Cerebellar cortex (tissue), 1 donor: ENCODE results near the gene LRRC8C.

Source experiments
- DNase-seq: peaks from one replicate; pipeline ENCODE4 v3.0.0-alpha.2; 2015; ENCODE audit warnings: low spot score

The LRRC8C gene

DNA sequence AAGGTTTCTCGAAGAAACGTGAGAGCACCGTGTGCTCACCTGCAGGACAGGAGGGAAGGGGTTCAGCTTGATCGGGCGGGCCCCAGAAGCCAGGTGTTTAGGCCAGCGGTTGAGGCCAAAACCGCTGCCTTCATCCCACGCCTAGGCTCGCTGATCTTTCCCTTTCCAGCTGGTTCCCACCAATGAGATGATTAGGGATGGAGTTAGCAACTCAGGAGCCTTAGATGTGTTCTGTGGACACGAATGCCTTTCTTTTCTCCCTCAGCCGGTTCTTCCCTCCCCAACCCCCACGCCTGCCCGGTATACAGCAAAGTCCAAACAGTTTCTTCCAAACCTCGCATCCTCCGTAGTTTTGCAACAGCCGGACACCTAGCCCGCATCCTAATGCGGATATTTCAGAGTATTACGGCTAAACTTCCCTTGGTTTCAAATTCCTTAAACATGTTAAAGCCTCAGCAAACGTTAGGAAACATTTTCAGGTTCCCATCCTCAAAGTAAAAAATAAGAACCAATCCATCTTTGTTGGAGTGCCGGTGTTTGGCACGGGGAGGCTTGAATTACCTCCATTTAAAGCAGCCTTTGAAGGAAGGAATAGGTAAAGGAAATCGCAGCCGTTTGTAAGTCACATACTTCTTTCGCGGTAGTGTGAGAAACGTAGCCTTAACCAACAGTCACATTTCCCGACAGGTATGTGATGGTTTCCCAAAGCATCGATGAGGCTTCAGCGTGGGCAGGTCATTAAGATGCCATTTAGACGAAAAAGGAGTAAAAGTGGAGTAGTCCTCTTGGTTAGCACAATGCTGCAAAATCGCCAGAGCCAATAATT is 1.1 kb downstream of the LRRC8C start:
- peak; percentile 22 for DNase-seq

DNA sequence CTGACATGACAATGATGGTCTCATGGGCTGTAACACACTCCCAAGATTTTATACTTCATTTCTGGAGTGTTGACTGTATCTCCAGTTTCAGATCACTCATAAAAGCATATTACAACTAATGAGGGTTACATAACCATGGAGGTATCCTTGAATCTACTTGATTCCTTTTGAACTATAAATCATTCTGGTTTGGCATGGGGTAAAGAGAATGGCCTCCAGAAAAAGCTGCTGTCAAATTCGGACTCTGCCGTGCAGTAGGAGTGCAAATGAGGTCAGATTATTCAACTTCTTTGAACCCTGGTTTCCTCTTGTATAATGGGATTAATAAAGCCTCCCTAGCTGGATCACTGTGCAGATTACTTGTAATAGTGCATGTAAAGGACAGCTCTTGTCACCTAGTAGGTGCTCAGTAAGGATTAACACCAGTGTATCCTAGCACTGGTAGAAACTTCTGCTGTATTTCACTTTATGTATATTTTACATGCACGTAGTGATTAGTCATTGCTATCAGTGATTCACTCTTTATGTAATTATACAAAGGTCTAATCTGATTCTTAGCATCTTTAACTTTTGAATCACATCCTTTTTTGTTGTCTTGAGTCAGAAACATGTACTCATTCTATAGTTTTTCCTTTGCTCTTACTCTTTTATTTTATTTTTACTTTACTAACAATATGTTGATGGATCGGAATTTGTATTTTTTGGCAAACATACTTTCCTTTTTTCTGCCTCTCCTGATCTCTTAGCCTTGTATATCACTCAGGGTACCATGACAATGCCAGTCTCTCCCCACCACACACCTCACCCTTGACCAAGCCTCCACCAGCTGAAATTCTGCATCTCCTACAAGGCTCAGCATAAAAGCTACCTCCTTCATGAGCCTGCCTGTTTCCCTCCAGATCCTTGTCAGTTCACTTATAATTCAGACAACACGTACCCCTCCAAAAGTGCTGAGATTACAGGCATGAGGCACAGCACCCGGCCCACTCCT is 3.2 kb downstream of the LRRC8C start:
- DNase-seq = no peak

DNA sequence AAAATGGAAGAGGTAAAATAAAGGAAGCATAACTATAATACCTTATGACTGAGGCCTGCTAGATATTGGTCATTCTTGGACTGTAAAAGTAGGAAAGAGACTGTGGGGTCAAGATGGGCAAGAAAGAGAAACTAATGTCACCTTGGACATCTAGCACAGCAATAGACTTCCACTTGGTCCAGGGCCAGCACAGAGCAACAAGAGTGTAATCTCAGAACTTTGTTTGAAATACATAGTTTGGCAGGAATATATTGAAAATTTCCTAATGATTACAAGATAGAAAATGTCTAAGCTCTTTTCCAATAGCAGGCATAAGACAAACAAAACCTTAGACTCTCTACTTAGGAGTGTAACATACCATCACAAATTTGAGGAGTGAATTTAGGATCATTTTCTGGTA is 4.6 kb downstream of the LRRC8C start:
- DNase-seq = no peak

DNA sequence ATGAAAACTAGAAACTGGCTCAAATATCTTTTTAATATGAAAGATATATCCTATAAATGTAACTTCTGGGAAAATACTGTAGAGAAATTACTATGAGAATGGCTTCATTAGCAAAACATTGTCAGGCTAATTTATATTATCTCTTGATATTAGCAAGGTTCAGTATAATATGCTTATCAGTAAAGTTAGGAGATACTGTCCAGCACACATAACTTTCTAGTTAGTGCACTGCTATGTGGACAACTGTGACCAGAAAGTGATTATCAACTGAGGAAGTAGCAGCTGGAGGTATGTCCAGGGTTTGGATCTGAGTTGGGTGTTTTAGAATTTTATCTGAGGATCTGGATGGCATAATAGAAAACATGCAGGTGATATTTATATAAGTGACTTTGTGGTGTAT is 7.5 kb downstream of the LRRC8C start:
- DNase-seq = no peak

DNA sequence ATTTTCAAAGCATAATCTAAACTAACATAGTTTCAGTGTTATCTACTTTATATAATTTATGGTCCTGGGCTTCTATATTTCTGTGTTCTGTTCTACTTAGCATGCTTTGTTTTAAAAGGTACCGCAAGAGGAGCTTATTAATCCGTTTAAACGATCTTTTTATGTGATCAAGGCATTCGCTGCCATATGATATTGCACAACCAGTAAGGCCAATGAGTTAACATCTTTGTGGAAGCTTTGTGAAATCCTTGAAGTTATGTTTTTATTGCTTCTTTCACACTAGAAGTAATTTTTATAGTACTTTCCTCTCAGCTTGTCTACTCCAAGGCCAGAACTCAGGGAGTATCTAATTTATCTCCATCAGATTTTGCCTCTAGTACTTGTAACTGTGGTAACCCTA is 8.9 kb downstream of the LRRC8C start:
- DNase-seq = no peak

DNA sequence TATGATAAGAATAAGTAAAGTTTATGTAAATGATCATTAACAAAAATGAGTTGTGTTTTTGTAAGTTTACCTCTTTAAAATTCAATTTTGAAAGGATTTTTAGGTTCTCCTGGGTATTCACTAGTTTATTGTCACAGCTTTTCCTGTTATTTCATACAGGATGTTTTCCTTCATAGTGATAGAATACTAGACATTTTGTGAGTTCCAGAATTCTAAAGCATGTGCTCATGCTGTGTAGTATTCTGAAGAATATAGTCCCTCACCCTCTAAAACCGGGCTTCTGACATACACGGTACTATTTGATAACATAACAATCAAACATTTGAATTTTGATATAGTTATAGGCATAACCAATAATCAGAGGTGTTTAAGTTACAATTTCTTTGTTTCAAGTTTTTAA is 10.7 kb downstream of the LRRC8C start:
- no peak for DNase-seq

DNA sequence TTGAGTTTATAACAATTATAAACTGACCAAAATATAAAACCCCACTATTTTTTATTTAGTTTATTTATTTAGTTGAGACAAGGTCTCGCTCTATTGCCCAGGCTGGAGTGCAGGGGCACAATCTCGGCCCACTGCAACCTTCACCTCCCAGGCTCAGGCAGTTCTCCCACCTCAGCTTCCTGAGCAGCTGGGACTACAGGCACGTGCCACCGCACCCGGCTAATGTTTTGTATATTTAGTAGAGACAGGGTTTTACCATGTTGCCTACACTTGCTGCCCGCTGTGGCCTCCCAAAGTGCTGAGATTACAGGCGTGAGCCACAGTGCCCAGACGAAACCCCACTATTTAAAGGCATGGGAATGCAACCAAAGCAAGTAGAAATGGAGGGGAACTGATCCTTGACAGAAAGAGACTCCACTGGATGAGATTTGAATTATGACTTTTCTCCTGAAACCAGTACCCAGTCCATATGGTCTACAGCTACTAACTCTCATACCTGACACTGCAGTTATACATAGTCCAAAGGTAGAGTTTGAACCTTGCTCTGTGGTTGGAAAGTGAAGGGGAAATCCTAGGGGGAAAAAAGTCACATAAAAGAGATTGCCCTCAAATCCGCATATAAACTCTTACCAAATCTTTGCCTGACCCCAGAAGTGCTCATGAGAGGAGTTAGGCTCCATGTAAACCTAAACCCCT is 11.3 kb downstream of the LRRC8C start:
- DNase-seq = no peak

DNA sequence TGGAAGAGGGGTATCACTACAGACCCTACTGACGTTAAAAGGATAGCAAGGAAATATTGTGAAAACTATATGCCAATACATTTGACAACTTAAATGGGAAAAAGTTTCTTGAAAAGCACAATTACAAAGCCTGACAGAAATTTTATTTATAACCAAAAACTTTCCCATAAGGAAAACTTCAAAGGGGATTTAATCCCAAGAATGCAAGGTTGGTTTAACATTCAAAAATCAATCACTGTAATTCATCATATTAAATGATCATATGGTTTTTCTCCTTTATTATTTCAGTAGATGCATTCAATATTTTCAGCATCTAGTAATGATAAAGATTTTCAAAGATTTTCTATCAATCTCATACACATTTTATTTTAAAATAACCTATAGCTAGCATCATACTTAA is 13.3 kb downstream of the LRRC8C start:
- no peak for DNase-seq

DNA sequence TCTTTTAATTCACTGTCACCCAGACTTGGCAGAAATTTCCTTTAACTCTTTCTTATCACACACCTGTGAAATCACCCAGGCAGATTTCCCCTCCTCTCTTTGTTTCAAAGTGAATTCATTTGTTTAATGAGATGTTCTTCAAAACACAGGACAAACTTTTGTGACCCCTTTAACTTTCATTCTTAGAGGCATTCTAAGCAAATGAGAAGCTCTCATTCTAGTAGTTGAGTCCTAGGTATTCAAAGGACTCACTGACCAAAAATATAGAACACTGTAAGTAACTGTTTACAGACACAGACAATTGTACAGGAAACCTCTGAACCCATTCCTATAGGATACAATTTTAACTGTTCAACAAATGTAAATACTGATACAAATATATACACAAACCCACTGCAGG is 16.9 kb downstream of the LRRC8C start:
- DNase-seq = no peak

DNA sequence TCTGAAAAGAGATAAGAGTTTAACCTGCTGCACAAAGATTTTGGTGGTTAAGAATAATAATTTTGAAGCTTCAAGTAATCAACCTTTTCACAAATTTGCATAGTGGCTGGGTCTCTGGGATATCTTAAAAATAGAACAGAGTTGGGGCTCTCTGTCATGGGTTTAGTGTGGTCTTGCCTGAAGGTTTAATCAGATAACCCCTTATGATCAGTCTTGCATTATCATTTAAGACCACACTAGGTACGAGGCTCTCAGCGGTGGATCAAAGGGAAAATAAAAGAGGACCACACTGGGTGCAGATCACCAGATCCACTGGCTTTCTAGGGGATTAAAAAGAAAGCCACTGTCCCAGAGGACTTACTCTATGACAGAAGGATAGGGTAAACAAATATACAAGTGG is 19.5 kb downstream of the LRRC8C start:
- DNase-seq = no peak

DNA sequence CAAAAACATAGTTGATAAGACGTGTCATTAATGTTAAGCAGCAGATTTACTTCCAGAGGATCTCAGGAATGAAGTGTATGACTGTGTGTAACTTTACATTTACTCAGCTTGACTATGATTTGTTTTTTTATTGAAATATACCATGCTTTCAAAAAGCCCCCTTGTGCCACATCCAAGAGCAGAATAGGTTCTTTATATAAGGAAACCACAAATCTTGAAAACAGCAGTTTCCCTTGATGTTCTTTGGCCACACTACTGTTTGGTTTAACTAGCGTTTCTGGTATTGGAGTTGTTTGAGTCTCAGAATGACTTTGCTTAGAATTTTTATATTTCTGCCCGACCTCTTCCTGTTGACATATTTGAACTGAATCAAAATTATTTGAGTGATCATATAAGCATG is 25.0 kb downstream of the LRRC8C start:
- DNase-seq = no peak

DNA sequence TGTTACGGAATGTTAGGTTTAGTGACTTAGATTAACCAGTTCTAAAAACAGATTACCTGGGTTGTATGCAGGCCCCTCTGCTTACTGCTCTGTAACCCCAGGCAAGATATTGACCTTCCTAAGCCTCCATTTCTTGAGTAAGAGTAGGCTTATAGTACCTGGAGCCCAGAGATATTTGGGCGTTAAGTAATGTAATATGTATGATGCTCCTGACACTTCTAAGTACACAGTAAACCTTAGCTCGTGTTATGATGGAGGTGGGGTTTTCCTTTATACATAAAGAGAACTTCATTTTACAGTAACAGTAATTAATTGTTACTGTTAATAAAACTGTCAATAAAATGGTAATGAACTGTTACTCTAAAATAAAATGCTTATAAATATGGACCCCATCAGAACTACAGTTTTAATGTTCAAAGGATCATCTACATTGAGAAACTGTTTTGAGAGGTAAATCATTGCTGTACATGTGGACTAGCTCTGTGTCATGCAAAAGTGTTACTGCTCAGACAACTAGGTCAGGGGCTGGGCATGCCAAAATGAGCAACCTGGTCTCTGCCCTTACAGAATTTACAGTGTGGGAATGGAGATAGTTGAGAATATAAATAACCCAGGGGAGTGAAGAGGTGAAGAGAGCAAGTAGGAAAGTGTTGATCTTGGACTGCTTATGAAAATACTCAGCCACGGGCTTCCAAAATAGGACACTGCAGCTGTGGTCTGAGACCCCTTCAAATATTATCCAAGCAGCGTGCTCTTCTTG is 26.6 kb downstream of the LRRC8C start:
- no peak for DNase-seq

DNA sequence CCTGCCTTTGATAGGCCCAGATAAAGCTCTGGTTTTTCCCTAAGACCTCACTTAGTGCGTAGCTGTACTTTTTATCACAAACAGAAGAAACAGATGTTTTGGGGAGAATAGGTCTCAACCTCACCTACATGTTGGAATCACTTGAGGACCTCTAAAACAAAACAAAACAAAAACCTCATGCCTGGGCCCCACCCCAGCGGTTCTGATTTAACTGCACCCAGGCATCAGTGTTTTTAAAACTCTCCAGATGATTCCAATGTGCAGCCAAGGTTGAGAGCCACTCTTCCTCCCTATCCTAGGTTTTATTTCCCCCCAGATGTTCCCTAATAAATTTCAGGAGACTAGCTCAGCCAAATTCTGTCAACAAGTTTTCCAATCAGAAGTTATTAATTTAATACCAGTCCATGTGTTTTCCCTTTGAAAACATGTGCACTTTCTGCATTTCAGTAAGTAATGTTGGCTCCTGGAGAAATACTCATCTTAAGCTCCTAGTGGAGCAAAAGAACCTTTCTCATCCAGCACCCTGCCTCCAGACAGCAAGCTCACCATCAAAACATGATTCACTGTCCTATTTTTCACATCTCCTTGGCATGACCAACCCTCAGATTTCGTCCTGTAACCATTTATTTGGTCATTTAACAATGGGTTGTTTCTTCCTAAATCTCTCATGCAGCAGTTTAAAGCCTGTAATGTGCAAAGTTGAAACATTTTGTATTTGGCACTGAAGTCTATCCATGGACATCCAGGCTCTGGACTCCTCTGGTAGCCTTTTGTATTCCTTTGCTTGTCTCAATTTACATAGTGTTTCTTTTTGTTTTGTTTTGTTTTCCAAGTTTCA is 27.5 kb downstream of the LRRC8C start:
- DNase-seq = no peak

DNA sequence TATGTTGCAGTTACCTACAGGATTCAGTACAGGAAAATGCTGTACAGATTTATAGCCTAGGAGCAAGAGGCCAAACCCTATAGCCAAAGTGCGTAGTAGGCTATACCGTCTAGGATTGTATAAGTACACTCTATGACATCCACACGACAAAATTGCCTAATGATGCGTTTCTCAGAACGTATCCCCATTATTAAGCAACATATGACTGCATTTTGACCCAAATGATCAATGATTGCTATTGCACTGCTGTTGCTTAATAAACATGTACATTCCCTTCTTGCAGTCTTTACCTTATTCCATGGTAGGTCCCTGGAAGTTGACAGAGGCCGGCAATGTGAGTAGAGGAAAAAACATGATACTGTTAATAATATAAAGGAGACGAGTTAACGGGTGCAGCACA is 33.0 kb downstream of the LRRC8C start:
- DNase-seq = no peak

DNA sequence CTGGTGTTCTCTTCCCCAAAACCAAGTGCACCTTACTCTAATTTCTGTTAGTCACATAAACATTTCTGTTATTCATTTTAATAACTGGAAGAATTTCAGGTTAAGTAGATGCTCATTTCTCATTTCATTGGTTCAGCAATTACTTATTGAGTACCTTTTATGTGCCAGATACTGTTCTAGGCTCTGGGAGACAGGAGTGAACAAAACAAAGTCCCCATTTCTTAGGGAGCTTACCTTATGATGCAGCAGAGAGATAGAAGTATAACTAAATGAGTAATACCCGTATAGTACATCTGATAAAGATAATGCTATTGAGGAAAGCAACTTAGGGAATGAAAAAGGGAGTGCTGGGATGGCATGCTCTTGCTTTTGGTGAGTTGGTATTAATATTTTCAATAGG is 33.7 kb downstream of the LRRC8C start:
- DNase-seq = no peak

DNA sequence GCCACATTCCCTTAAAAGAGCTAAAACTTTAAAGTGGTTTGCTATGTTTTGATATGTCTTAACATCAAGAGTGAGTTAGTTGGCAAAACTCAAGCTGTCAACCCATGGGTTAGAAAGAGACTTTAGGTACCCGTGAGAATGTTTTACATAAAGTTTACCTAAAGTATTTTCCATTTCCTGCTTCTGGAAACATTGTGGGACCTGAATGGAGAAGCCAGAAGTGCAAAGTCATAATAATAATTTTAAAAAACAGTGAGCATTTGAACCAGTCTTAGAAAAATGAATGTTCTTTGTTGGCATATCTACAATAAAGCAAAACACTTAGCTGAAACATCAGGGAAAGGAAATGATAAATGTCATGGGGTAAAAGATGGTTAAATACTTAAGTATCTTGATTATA is 34.8 kb downstream of the LRRC8C start:
- DNase-seq = no peak

DNA sequence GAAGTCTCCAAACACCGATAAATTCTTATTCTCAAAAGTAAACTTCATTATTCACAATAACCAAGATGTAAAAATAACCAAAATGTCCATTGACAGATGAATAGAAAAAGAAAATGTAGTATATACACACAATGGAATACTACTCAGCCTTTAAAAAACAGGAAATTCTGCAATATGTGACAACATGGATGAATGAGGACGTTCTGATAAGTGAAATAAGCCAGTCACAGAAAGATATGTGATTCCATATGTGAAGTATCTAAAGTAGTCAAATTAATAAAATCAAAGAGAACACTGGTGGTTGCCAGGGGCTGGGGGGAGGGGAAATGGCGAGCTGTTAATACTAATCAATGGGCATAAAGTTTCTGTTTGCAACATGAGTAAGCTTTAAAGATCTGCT is 36.0 kb downstream of the LRRC8C start:
- DNase-seq = no peak

DNA sequence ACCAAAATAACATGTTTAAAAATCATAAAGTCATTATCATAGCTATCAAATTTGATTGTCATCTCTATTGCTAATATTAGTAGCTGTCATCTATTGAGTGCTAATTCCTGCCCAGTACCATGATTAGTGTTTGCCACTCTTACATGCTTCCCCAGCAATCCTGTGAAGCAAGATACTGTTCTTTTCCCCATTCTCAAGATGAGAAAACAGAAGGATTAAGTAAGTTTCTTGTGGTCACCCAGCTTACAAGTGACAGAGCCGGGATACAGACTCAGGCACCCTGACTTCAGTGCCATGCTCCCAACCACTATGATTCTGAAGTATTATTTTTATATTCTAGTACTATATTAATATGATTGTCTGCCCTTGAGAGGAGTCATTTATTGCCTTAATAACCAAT is 36.5 kb downstream of the LRRC8C start:
- DNase-seq = no peak

DNA sequence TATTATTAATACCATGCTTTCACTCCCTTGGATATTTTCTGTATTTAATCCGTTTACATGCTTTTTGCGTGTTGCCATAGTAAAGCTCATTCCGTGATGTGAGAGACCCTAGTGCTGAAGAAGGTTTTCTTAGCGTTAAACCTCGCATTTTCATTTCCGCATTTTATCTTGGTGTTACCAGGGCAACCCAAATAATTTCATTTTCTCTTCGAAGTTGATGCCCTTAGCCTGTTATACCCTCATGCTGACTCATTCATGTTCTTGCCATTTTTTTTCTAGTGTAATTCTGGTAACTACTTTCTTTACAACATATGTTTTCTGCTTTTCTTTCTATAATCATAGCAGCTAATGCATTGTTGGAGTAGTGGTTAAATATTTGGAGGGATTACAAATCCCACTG is 37.2 kb downstream of the LRRC8C start:
- DNase-seq = no peak

DNA sequence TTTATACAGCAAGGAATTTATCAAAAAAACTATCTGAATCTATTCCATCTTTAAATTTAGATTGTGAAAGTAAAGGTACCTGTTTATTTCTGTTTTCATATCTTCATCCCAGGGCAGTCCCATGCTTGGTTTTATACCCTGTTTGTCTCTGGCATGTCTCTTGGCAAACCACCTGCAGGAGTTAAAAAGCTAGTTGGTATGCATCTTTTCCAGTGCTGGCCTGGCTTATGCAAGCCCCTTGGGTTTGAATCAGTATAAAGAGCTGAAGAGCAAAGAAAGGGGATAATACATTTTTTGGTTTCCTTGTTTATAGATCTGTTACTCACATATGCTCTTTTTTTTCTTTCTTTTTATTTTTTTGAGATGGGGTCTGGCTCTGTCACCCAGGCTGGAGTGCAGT is 37.8 kb downstream of the LRRC8C start:
- DNase-seq = no peak
